Activated naive CD8-positive, alpha-beta T cell (primary cell): Measurements from ENCODE around the gene MEGF11.

Source experiments
- H3K27ac Mint-ChIP-seq: one replicate; pipeline ENCODE4 v1.8.0; 2021; ENCODE audit warnings: mixed read lengths
- H3K27me3 Mint-ChIP-seq: one replicate; pipeline ENCODE4 v1.8.0; 2021; ENCODE audit warnings: mixed read lengths
- H3K36me3 Mint-ChIP-seq: one replicate; pipeline ENCODE4 v1.8.0; 2021; ENCODE audit warnings: mixed read lengths
- H3K4me1 Mint-ChIP-seq: one replicate; pipeline ENCODE4 v1.8.0; 2021; ENCODE audit warnings: low read depth, mixed read lengths
- H3K4me3 Mint-ChIP-seq: one replicate; pipeline ENCODE4 v1.8.0; 2021; ENCODE audit warnings: mild to moderate bottlenecking, mixed read lengths
- H3K9me3 Mint-ChIP-seq: one replicate; pipeline ENCODE4 v1.8.0; 2021; ENCODE audit warnings: low read depth, mixed read lengths

The MEGF11 gene

DNA sequence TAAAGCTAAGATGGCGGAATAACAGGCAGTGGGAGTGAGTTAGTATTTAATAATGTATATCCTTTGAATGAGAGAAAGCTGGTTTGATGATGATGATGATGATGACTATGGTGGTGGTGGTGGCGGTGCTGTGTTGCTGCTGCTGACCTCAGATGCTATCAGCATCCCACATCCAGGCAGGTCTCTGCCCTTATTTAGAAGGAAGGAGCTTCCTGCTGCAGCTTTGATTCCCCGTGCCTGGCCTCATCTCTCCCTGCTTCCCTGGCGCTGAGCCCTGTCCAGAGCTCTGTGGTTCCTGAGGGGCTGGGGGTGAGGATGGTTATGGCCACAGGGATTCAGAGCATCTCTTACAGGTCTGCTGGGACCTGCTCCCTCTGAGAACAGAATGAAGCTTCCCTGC is 311.1 kb downstream of the MEGF11 start:
- no peak overlapping the region for H3K4me3 Mint-ChIP-seq
- H3K9me3 Mint-ChIP-seq, result no peaks in the 10 kb centered on the region
- H3K27me3 Mint-ChIP-seq, result no peaks in the 10 kb centered on the region
- H3K36me3 Mint-ChIP-seq, result no peaks in the 10 kb centered on the region
- no peak overlapping the region for H3K27ac Mint-ChIP-seq
- peaks cover 4% of the 10 kb centered on the region for H3K4me1 Mint-ChIP-seq

DNA sequence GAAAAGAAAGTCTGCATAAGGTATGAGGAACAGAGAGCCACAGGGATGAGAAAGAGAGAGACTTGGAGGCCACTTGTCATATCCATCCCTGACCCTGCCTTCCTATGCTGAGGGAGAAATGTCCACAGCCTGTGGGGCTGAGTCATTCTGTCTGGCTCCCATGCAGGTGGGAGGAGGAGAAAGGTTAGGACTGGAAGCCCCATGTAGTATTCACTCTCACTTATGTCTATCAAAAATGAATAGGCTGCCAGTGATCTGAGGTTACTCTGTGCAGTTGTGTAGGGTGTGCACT is 313.0 kb downstream of the MEGF11 start:
- no peak overlapping the region for H3K4me3 Mint-ChIP-seq
- H3K27me3 Mint-ChIP-seq, result no peaks in the 10 kb centered on the region
- no peaks in the 10 kb centered on the region for H3K36me3 Mint-ChIP-seq
- H3K4me1 Mint-ChIP-seq, result peaks cover 4% of the 10 kb centered on the region
- H3K9me3 Mint-ChIP-seq, result no peaks in the 10 kb centered on the region
- H3K27ac Mint-ChIP-seq, result no peak overlapping the region

- Mint-ChIP-seq H3K27ac (no peak overlapping the region), H3K27me3 (no peaks in the 10 kb centered on the region), H3K4me3 (no peak overlapping the region), H3K9me3 (no peaks in the 10 kb centered on the region), H3K4me1 (peaks cover 4% of the 10 kb centered on the region), H3K36me3 (no peaks in the 10 kb centered on the region)
Measured at GRCh38 chr15:65939901-65940617, 313.5 kb downstream of the MEGF11 start.

DNA sequence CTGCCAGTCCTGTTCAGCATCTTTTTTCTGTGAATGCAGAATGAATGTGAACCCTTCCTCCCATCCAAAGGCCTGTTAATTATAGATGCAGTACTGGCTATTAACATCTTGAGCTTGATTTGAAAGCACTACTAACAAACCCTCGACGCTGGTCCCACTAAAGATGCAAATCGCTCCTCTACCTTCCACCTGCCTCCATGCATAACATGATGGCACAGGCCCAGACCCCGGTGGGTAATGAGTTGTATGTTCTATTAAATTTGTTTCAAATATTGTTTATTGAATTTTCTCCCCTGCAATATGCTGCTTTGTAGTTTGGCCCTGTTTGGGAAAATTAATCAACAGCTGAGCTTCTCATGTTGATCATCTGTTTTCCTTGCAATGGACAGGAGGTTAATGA is 314.9 kb downstream of the MEGF11 start:
- no peak overlapping the region for H3K4me3 Mint-ChIP-seq
- peaks cover 4% of the 10 kb centered on the region for H3K4me1 Mint-ChIP-seq
- H3K36me3 Mint-ChIP-seq, result no peaks in the 10 kb centered on the region
- no peaks in the 10 kb centered on the region for H3K9me3 Mint-ChIP-seq
- H3K27me3 Mint-ChIP-seq, result no peaks in the 10 kb centered on the region
- H3K27ac Mint-ChIP-seq, result no peak overlapping the region

DNA sequence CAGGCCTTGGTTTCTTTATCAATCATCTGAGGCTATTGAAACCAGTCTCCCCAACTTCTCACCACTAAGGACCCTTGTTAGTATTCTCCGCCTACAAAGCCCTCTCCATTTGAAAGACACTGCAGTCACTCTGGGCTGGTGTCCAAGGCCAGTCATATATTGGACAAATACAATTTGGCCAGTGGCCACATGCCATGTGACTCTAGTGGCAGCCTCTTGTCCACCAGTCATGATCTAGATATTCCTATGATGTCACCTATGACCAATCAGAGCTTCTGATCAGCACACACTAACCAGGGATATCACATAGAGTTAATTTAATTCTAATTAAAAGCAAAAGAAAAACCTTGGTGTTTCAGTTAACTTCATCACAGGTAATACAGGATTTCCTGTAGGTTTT is 316.1 kb downstream of the MEGF11 start:
- Mint-ChIP-seq H3K27me3 (no peaks in the 10 kb centered on the region), H3K9me3 (no peaks in the 10 kb centered on the region), H3K4me1 (peaks cover 4% of the 10 kb centered on the region), H3K27ac (no peak overlapping the region), H3K4me3 (no peak overlapping the region), H3K36me3 (no peaks in the 10 kb centered on the region)

DNA sequence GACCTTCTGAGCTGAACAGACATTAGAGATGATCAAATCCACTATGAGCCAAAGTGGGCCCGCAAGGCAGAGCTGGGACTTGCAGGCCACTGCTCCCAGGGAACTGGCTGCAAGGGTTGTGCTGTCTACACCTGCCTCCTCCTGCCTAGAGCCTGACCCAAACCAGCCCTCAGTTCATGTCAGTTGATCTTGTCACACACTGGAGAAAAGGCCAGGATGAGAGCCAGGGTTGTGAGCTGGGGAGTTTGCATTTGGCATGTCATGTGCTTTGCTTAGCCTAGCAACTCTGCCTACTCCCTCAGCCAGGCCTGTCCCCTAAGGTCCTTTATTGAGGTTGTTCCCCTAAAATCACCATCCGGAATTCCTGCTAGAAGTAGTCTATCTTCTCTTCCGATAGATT is 316.5 kb downstream of the MEGF11 start:
- H3K27ac Mint-ChIP-seq, result no peak overlapping the region
- H3K36me3 Mint-ChIP-seq, result no peaks in the 10 kb centered on the region
- no peaks in the 10 kb centered on the region for H3K9me3 Mint-ChIP-seq
- H3K27me3 Mint-ChIP-seq, result no peaks in the 10 kb centered on the region
- no peak overlapping the region for H3K4me3 Mint-ChIP-seq
- peaks cover under 1% of the 10 kb centered on the region for H3K4me1 Mint-ChIP-seq

- no peaks in the 10 kb centered on the region for H3K9me3 Mint-ChIP-seq
- no peak overlapping the region for H3K27ac Mint-ChIP-seq
- H3K36me3 Mint-ChIP-seq, result no peaks in the 10 kb centered on the region
- H3K27me3 Mint-ChIP-seq, result no peaks in the 10 kb centered on the region
- no peak overlapping the region for H3K4me3 Mint-ChIP-seq
- no peaks in the 10 kb centered on the region for H3K4me1 Mint-ChIP-seq
Measured at GRCh38 chr15:65936282-65936681, 317.3 kb downstream of the MEGF11 start.

DNA sequence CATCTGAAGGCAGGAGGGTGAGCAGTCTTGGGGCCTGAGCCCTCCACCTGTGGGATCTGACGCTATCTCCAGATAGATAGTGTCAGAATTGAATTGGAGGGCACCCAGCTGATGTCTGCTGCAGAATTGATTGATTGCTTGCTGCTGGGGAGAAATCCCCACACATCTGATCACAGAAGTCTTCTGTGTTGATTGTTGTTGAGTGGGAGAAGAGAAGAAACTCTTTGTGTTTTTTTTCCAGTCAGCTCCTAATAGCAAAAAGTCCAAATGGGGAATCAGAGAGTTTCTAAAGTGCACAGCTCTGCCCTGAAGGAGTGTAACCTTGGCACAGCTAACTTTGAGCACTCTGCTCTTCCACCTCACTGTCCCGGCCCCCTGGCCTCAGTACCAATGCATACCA is 318.2 kb downstream of the MEGF11 start:
- Mint-ChIP-seq H3K4me3 (no peak overlapping the region), H3K36me3 (no peaks in the 10 kb centered on the region), H3K4me1 (no peaks in the 10 kb centered on the region)

GRCh38 chr15:65931221-65931620 is 322.3 kb downstream of the MEGF11 start:
- no peaks in the 10 kb centered on the region for H3K4me1 Mint-ChIP-seq
- H3K4me3 Mint-ChIP-seq, result no peak overlapping the region
- H3K36me3 Mint-ChIP-seq, result no peaks in the 10 kb centered on the region
- H3K27me3 Mint-ChIP-seq, result no peaks in the 10 kb centered on the region
- H3K27ac Mint-ChIP-seq, result no peak overlapping the region
- no peaks in the 10 kb centered on the region for H3K9me3 Mint-ChIP-seq

More for the DNA sequence above, 318.2 kb downstream of the MEGF11 start:
- Mint-ChIP-seq H3K27me3 (no peaks in the 10 kb centered on the region), H3K9me3 (no peaks in the 10 kb centered on the region), H3K27ac (no peak overlapping the region)

DNA sequence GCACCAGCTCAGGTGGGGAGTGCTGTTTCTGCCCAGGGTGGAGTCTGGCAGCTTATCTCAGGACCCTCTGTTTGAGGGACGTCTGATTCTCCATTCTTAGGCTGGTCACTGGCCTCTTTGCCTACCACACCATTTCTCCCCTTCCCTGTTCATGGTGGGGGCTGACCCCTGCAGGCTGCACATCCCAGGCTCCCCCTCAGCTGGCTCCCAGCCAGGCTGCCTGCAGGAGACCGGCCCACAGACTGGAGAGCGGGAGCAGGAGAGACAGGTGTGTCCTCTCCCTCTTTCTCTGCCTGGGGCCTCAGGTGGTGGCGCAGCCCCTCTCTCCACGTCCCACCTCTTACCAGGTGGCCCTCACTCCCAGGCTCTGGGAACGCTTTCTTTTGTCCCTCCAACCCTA is 323.4 kb downstream of the MEGF11 start:
- Mint-ChIP-seq H3K36me3 (no peaks in the 10 kb centered on the region), H3K27ac (no peak overlapping the region), H3K4me1 (no peaks in the 10 kb centered on the region), H3K27me3 (no peaks in the 10 kb centered on the region), H3K4me3 (no peak overlapping the region), H3K9me3 (no peaks in the 10 kb centered on the region)

DNA sequence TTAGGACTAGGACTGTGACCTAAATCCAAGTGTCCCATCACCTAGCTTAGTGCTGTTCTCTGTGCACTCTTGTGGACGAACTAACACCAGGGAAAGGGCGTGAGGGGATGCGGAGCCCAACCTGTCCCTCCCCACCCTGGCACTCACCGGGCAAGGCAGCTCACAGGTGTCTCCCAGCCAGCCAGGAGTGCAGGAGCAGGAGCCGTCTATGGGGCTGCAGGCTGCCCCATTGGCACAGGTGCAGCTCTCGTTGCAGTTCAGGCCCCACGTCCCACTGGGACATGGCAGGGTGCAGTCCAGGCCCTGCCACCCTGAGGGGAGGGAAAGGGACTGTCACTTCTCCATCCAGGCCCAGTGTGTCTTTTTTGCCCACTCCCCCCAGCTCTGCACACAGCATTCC is 324.0 kb downstream of the MEGF11 start:
- Mint-ChIP-seq H3K9me3 (no peaks in the 10 kb centered on the region), H3K4me3 (no peak overlapping the region), H3K4me1 (no peaks in the 10 kb centered on the region), H3K36me3 (no peaks in the 10 kb centered on the region), H3K27ac (no peak overlapping the region), H3K27me3 (no peaks in the 10 kb centered on the region)

GRCh38 chr15:65927545-65927944 is 326.0 kb downstream of the MEGF11 start:
- Mint-ChIP-seq H3K4me1 (no peaks in the 10 kb centered on the region), H3K27me3 (no peaks in the 10 kb centered on the region), H3K36me3 (peaks cover 2% of the 10 kb centered on the region), H3K4me3 (no peak overlapping the region), H3K27ac (no peak overlapping the region), H3K9me3 (no peaks in the 10 kb centered on the region)

DNA sequence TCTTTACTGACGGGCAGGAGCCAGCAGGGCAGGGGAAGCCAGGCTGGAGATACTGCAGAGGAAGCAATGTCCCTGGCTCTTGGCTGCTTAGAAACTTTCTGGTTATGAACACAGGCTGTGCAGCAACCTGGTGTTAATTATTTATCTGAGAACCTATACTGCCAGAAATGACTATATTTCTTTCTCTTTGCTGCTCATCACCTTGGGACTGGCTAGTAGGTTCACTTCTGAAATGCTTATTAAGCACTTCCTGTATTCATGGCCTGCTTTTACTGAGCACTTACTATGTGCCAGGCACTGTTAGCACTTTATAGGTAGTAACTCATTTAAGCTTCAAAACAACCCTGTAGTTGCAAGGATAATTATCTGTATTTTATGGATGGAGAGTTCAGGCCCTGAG is 326.7 kb downstream of the MEGF11 start:
- Mint-ChIP-seq H3K36me3 (peaks cover 2% of the 10 kb centered on the region), H3K27ac (no peak overlapping the region)

GRCh38 chr15:65926459-65926858 is 327.1 kb downstream of the MEGF11 start:
- Mint-ChIP-seq H3K9me3 (no peaks in the 10 kb centered on the region), H3K27me3 (no peaks in the 10 kb centered on the region), H3K27ac (no peak overlapping the region), H3K4me3 (no peak overlapping the region), H3K4me1 (no peaks in the 10 kb centered on the region), H3K36me3 (peaks cover 2% of the 10 kb centered on the region)

More for the DNA sequence above, 326.7 kb downstream of the MEGF11 start:
- H3K4me3 Mint-ChIP-seq, result no peak overlapping the region
- no peaks in the 10 kb centered on the region for H3K4me1 Mint-ChIP-seq
- no peaks in the 10 kb centered on the region for H3K27me3 Mint-ChIP-seq
- H3K9me3 Mint-ChIP-seq, result no peaks in the 10 kb centered on the region

- Mint-ChIP-seq H3K4me1 (no peaks in the 10 kb centered on the region), H3K27me3 (no peaks in the 10 kb centered on the region), H3K4me3 (no peak overlapping the region), H3K9me3 (no peaks in the 10 kb centered on the region), H3K27ac (no peak overlapping the region), H3K36me3 (peaks cover 2% of the 10 kb centered on the region)
Measured at GRCh38 chr15:65925338-65925737, 328.2 kb downstream of the MEGF11 start.

- Mint-ChIP-seq H3K27me3 (no peaks in the 10 kb centered on the region), H3K27ac (no peak overlapping the region), H3K36me3 (peaks cover 2% of the 10 kb centered on the region), H3K9me3 (no peaks in the 10 kb centered on the region), H3K4me1 (no peaks in the 10 kb centered on the region), H3K4me3 (no peak overlapping the region)
Measured at GRCh38 chr15:65924004-65924403, 329.5 kb downstream of the MEGF11 start.
